Activated T-cell treated with anti-CD3 and anti-CD28 coated beads for 48 hours (primary cell): ENCODE data around the gene ANXA6.
A peak's percentile ranks its signal among the peaks of the same experiment; 100 is the strongest.

Source experiments
- DNase-seq: peaks from one replicate; pipeline ENCODE4 v3.0.0-alpha.2; 2020; ENCODE audit warnings: low read depth

Gene ANXA6

DNA sequence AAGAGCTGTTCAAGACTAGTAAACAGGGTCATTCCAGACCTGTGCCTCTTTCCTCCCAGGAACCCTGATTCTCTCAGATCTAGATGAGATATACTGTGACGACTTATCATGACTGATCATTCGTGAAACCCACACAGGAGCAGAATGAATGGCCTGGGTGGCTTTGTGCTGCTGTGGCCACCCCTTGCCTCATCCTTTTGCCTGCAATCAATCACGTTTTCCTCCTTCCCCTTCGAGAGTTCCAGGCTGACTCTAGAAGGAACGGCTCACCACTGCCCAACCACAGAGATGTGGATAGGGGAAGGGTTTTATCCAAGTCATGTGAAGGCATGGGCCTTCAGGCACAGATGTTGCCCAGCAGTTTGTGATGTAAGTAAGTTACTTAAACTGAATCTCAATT is 5.8 kb downstream of the ANXA6 start:
- DNase-seq, result peak; percentile 63

DNA sequence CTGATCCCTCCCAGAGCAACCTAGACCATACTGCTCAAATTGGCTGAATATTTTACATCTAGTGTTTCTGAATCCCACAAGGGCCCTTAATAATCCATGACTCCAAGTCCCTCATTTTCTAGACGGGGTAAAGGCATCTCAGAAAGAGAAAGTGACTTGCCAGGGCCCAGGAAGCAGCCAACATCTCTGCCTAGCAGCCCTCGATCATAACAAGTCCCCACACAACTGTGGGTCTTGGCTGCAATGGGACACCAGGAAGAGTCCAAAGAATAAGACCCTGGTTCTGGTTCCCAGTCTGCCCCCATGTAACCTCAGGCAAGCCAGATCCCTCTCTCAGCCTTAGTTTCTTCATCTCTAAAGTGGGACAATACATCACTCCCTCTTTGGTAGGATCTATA is 6.3 kb downstream of the ANXA6 start:
- no peak for DNase-seq

DNA sequence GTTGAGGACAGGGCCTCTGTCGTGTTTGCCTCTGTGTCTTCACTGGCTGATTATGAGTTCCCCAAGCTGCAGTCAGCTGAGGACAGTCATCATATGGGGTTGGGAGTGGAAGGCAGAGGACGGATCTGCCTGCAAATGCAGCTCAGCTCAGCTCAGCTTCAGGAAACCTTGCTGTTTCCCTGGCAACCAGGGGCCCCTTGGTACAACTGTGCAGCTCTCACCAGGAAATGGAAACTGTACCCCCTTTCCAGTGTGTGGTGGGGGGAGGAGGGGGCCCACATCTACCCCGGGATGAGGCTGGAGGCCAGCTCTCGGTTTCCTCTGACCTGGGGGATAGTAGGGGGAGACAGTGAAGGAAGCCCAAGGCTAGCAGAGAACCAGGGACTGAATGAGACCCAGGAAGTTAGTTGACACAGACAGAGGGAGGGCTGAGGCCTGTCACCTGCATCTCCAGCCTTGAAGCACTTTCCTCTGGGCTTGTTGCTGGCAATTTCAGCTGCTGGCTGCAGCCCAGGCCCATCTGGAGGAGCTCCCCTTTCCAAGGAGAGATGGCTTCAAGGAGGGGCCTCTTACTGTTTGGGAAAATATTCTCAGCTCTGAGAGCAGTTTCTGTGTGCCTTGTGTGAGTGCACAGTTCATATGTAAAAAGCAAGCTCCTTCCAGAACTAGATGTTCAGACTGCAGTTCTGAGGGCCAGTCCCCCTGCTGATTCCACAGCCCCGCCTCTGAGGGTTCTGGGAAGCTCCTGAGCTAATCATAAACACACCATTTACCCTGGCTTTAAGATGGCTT is 6.9 kb downstream of the ANXA6 start:
- DNase-seq, result peak; percentile 51

DNA sequence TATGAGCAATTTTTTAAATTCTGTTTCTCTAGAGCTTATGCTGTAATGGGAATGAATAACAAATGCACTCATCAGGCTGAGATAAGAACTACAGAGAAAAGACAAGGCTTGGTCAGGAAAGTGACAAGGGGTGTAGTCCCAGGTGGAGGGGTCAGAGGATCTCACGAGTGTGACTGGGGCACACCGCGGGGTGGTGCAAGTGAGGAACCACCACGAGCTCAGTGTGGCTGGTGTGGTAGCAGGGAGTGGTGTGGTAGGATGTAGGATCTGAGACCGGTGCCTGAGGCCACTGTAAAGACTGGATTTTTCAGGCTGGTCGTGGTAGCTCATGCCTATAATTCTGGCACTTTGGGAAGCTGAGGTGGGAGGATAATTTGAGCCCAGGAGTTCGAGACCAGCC is 9.0 kb downstream of the ANXA6 start:
- DNase-seq, result no peak

DNA sequence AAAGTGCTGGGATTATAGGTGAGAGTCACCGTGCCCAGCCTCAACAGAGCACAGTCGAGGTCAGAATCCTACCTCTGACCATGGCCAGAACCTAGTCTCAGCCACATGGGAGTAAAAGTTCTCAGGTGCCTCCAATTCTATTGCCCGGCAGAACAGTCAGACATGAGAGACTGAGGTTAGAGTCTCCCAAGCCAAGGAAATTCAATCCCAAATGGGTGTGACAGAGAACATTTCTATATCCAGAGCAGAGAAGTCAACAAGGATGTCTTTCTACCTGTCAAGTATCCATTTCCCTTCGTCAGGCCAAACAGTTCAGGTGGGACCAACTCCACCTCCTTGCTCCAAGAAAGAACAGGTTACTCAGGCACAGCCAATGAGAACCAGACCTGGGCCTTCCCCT is 10.5 kb downstream of the ANXA6 start:
- no peak for DNase-seq

DNA sequence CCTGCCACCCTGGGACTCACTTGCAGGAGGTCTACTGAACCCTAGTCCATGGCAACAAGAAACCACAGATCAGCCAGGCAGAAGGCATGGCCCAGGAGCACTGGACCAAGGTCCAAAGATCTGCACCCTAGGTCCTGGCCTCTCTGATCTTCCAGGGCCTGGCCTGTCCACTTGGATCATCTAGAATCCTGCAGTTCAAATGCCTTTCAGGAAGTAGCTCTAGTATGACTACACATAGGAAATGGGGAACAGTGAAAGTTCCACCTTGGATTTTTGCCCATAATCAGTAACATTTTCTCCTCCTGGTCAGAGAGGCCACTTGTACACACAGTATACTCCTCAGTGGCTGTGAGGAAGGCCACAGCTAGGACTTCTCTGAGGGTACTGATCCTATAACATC is 11.5 kb downstream of the ANXA6 start:
- no peak for DNase-seq

DNA sequence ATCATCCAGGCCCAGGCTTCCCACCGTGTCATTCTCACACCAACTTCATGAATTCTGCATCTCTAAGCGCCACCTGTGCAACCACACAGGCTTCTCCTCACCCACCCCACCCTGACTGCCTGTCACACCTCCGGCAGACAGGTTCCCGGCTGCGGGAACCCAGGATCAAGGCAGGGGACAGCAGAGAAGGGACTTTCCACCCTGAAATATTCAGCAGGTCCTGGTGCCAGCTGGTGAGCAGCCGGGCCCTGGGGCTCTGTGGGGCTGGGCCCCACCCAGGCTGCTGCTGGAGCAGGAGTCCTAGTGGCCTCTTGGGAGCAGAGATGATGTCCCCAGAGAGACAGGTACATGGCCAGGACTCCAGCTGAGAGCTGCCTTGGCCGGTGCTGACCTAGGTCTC is 12.7 kb downstream of the ANXA6 start:
- no peak for DNase-seq

DNA sequence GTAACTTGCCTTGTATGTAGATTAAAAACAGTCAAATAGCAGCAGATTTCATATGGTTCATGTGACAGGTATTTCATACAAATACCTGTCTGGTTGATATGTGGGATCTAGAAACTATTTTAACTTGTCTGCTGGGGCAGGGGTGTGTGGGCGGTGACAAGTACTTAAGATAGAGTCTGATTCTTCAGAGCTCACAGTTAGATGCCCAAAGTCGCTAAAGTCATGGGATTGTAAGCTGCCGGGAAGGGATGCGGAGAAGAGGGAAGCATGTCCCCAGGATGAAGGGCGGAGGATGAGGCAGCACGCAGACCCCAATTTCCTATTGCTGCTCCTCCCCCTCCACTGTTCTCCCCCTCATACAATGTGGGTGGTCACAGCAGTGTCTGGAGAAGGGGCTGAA is 13.3 kb downstream of the ANXA6 start:
- no peak for DNase-seq

DNA sequence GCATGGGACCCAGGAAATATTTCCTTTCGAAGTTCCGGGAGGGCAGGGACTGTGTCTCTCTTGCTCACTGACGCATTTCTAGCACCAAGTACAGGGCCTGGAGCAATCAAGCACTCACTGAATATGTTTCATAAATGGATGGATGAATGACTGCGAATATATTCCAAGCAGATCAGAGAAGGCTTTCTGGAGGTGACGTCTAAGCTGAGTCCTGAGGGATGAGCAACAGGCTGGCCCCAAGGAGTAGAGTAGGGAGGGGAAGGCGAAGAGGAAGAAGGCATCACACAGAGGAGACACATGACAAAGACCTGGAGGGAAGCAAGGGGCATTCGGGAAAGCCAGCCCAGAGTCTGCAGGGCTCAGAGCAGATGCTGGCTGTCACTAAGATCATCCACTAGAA is 13.9 kb downstream of the ANXA6 start:
- DNase-seq, result no peak

DNA sequence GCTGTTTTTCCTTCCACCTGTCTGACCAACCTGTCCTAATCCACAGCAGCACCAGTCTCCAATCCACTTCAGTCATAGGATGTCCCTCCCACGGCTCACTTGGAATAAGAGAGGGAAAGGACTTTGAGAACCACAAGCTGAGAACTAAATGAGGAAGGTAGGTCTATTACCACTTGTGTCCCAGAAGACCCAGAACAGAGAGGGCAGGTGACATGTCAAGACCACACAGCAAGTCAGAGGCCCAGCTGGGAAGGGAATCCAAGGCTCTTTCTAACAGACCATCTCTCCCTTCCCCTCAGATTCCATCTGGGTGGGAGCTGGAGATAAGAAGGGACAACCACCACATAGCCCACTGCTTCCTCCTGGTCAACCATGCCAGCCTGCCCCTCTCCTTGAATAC is 14.6 kb downstream of the ANXA6 start:
- no peak for DNase-seq

DNA sequence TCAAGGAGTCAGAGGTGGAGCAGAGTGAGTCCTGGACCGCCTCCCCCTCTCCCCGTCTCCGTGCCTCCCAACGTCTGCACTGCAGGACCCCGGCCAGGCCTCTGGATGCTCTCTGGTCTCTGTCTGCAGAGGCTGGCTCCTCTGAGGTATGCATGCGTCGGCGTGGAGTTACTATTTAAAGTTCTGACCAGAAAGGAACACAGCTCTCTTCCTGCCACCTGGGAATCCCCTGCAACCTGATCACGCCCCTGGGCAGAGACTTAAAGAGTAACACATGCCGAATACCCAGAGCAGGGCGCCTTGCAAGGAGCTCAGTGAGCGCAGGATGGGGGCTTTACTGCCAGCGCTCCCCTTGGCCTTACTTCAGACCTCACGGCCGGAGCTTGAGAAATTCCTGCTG is 16.0 kb downstream of the ANXA6 start:
- DNase-seq, result peak; percentile 47

DNA sequence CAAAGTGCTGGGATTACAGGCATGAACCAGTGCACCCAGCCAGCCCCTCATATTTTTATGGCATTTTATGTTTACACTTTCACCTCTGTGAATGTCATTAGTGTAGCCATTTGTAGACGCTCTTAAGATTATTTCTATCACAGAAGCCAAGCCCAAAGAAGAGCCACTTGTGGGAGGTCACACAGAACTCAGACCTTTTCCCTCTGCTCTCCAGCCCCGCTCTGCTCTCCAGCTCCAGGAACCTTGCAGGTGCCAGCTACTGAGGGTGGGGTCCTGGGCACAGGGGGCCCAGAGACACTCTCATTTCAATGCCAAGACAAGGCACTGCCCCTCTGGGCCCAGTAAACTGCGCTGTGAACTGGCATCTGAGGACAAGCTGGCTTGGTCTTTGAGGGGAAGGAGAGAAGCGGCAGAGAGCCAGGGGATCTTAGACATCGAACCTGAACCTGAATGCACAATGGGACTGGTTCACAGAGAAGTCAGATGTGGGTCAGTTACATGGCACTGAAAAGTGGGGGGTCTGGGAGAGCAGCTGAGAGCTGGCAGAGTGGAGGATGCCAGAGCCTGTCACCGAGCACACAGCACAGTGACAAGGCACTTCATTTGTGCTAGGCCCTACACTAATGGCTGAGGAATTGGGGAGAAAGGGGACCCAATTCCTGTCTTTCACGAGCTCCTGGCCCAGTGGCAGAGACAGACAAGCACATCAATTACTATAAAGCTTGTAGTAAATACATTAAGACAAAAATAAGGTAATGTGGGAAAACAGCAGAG is 16.7 kb downstream of the ANXA6 start:
- no peak for DNase-seq

DNA sequence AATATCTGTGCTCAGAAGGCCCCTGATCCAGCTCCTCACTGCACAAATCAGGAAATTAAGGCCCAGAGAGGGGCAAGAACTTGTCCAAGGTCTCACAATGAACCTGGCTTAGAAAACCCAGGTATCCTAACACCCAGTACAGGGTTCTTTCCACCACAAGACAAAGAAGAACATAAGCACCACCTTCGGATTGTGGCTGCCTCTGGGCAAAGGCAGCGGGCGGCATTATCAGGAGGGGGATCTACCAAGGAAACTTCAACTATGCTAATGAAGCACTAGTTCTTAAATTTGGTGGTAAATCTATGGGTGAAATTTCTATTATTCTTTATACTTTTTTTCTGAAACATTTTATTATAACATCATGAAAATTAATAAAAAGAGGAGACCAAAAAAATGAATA is 17.9 kb downstream of the ANXA6 start:
- DNase-seq, result no peak

DNA sequence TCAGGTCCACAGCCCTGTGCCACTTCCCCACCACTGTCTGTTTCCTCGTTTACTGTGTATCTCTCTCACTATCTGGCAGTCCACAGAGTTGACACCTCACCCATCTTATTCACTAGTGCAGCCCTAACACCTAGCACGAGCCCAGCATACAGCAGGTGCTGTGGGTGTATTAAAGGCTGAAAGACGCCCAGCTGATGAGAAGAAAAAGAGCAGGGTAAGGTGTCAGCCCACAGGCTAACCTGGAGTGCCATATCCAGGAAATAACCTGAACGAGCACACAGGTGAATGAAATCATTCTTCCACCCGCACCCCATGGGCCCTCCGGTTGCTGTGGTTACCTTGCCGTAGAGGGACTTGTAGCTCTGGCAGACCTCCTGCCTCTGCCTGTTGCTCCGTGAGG is 18.6 kb downstream of the ANXA6 start:
- no peak for DNase-seq

DNA sequence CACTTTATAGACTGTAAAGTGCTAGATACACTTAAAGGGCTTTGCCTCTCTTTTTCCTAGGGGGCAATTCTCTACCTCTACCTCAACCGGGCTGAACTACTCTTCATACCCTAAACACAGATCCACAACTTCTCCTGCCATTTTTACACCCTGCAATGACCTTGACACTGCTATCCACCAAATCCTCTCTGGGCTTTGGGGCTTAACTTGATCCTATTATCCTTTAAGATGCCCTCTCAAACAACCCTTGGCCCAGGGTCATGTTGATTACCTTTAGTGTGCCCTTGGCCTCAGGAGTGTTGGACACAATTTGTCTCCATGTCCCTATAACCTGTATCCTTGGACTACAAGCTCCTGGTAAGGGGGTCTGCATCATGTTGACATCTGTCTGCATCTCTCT is 19.5 kb downstream of the ANXA6 start:
- no peak for DNase-seq

DNA sequence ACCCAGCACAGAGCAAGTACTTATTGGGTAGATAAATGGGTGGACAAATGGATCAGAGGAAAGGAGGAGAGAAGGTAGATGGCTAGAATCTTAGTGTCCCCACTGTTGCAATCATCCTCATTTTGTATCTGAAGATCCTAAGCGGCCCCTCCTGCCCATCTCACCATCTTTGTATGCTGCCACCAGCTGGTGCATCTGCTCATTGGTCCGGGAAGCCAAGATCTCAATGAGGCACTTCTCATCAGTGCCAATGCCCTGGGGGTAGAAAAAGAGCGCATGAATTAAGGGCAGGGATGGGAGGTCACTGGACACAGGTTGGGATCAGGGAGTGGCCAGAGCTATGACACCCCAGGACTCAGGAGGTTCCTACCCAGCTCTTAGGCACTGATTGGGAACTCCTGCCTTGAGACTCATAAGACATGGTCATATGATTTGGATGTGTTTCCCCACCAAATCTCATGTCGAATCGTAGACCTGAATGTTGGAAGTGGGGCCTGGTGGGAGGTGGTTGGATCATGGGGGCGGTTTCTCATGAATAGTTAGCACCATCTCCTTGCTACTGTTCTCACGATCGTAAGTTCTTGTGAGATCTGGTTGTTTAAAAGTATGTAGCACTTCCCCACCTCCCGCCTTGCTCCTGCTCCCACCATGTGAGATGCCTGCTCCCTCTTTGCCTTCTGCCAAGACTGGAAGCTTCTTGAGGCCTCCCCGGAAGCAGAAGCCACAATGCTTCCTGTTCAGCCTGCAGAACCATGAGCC is 20.3 kb downstream of the ANXA6 start:
- no peak for DNase-seq

DNA sequence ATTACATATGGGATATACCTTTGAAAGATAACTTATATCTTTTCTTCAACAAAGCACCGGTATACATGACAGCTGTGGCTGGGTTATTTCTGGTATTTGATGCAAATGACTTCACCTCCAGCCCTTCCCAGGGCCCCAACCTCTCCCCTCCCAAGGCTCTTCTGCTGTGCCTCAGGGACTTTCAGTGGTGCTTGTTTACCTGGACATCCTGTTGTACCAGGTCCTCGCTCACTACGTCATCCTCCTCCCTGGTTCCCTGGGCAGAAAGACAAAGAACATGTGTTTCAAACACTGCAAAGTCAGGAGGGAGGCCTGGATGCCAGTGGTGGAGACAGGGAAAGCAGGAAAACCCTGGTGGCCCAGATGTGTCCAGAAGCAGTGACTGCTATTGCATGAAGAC is 23.4 kb downstream of the ANXA6 start:
- no peak for DNase-seq

DNA sequence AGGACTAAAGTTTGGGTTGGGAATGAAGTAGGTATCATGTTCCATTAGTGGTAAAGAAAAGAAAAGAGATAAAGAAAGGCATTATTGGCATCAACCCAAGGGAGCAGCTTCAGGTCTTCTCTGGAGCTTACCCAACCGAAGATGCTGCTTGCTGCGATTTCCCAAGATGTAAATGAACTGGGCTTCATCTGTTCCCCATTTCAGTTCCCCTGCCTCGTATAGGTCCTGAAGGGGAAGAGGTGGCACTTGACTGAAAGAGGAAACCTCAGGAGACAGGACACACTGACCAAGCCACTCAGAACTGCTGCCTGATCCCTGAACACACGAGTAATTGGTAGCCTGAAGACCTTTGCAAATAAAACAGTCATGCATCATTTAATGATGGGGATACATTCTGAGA is 24.6 kb downstream of the ANXA6 start:
- no peak for DNase-seq

DNA sequence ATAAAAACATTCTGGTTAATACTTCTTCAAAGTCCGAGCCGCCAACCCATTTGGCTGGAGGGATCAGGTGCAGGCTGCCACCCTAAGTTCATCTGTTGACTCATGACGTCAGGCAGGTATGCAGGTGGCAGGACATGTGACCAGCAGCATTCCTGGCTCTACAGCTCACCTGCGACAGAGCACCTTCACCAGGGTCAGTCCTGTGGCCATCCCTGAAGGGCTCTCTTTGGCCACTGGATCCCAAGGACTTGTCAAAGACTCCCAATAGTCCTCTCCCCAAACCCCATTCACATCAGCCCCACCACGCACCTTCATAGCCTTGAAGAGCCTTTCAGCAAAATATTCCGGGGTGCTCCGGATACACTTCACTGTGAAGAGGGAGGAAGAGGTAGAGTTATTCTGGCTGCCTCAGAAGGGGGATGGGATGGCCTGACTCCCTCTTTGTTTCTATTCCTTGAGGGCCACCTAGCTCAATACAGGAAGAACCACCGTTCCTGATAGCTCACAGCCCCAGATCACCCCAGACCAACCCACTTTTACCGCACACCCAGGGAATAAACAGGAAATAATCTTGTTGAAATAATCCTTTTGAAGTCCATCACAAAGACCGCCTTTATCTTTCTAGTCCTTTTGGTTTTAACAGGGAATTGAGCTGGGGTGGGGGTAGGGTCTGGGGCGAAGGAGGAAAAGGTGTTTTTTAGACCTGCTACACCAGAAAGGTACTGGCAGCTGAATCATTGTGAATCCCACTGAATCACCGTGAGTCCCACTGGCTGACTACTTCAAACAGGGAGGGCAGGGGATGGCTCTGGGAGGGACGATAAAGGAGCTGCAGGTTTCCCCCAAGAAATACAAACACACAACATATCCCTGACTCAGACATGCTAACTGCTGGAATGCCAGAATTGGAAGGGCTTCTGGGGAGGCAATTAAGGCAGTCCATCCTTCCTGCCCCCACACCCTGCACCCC is 26.4 kb downstream of the ANXA6 start:
- DNase-seq, result no peak

DNA sequence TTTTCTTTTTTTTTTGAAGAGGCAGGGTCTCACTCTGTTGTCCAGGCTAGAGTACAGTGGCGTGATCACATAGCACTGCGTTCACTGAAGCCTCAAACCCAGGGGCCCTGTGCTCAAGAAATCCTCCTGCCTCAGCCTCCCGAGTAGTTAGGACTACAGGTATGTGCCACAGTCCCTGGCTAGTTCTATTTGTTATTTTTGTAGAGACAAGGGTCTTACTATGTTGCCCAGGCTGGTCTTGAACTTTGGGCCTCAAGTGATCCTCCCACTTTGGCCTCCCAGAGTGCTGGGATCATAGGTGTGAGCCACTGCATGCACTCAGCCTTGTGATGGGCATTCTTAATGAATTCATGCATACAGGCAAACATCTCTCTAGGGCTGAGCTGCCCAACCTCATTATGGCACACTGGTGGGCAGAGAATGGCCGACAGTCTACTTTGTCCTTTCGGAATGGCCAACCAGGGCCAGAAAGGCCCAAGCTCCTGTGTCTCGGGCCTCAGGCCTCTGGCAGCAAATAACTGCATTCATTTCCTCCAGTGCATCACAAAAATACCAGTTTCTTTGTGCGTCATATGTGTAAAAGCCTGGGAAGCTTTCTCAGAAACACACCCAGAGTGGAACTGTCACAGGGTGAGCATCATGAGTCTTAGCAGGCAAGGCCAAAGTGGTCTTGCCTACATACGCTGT is 27.2 kb downstream of the ANXA6 start:
- no peak for DNase-seq

DNA sequence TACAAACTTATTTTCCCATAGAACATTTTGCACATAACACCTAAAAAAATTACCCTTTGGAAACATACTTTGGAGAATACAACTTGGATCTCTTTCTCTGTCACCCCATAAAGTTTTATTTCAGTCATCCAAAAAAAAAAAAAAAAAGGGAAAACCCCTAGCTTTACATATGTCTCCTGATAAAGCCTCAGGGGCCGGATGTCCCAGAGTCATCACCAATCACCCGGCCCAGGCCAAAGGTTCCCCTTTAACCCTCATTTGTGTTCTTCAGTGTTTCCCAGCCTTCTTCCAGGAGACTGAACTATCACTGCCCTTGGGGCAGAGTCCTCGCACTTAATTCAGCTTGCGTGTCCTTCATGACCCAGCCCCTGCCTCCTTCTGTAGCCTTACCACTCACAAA is 28.8 kb downstream of the ANXA6 start:
- DNase-seq, result no peak
